ENCODE measurements around the gene PEX11B.
"Not testable (repeated sequence)": the region's sequence is repeated elsewhere in the genome, so short reads cannot be mapped to it uniquely, and the experiment has no call there.

Gene PEX11B

GRCh38 chr1:145955436-145955835 lies 36.9 kb upstream of the PEX11B start:
- intact Hi-C loops (cut with DNase I): loop anchor here (5.0 kb wide), 1 partner anchor 82 kb away; no protein-coding TSS in a partner anchor
- DNase-seq: no peak

GRCh38 chr1:145953861-145954260 lies 35.3 kb upstream of the PEX11B start:
- DNase-seq: no peak
- intact Hi-C loops (cut with DNase I): no loop called here

- no peak for DNase-seq
- intact Hi-C loops (cut with DNase I): no loop called here
Measured at GRCh38 chr1:145952903-145953302, 34.4 kb upstream of the PEX11B start.

- no peak for DNase-seq
- intact Hi-C loops (cut with DNase I): no loop called here
Measured at GRCh38 chr1:145951526-145951925, 33.0 kb upstream of the PEX11B start.

- intact Hi-C loops (cut with DNase I): no loop called here
- no peak for DNase-seq
Measured at GRCh38 chr1:145949219-145949618, 30.7 kb upstream of the PEX11B start.

- intact Hi-C loops (cut with DNase I): no loop called here
- DNase-seq: no peak
Measured at GRCh38 chr1:145947551-145947950, 29.0 kb upstream of the PEX11B start.

- intact Hi-C loops (cut with DNase I): no loop called here
- no peak for DNase-seq
Measured at GRCh38 chr1:145946477-145946986, 28.0 kb upstream of the PEX11B start.

- intact Hi-C loops (cut with DNase I): no loop called here
Measured at GRCh38 chr1:145944532-145944931, 26.0 kb upstream of the PEX11B start.

GRCh38 chr1:145942871-145943270 lies 24.4 kb upstream of the PEX11B start:
- intact Hi-C loops (cut with DNase I): no loop called here

More at GRCh38 chr1:145944532-145944931, 26.0 kb upstream of the PEX11B start:
- no peak for DNase-seq

GRCh38 chr1:145942405-145942804 lies 23.9 kb upstream of the PEX11B start:
- no peak for DNase-seq
- intact Hi-C loops (cut with DNase I): no loop called here

More at GRCh38 chr1:145942871-145943270, 24.4 kb upstream of the PEX11B start:
- DNase-seq: no peak

GRCh38 chr1:145937436-145937835 lies 18.9 kb upstream of the PEX11B start:
- intact Hi-C loops (cut with DNase I): no loop called here
- no peak for DNase-seq

GRCh38 chr1:145936247-145936646 lies 17.7 kb upstream of the PEX11B start:
- intact Hi-C loops (cut with DNase I): no loop called here
- DNase-seq: peak in 1 of 10 donors; percentile 27

- intact Hi-C loops (cut with DNase I): no loop called here
- no peak for DNase-seq
Measured at GRCh38 chr1:145935708-145936107, 17.2 kb upstream of the PEX11B start.

- DNase-seq; intact Hi-C loops (cut with DNase I): not testable (repeated sequence)
Measured at GRCh38 chr1:145932522-145933009, 14.0 kb upstream of the PEX11B start.

GRCh38 chr1:145927916-145928643 lies 9.6 kb upstream of the PEX11B start:
- intact Hi-C loops (cut with DNase I): loop anchor here (2.0 kb wide), 1 partner anchor 29 kb away; no protein-coding TSS in a partner anchor
- no peak for DNase-seq

GRCh38 chr1:145927063-145927886 lies 8.8 kb upstream of the PEX11B start, which contains the start of gene RBM8A:
Gene RBM8A, minus strand, starts transcription at chr1:145927484. Its CDS starts 58 bp downstream, at chr1:145927426.
- intact Hi-C loops (cut with DNase I): loop anchor here (2.0 kb wide), 1 partner anchor 30 kb away; no protein-coding TSS in a partner anchor
- peak; percentile 88 to 99 (median 93) for DNase-seq

- no peak for DNase-seq
- intact Hi-C loops (cut with DNase I): loop anchor here (2.0 kb wide), 1 partner anchor 30 kb away; no protein-coding TSS in a partner anchor
Measured at GRCh38 chr1:145926686-145927062, 8.2 kb upstream of the PEX11B start.

GRCh38 chr1:145922266-145922665 lies 3.7 kb upstream of the PEX11B start:
- DNase-seq: no peak
- intact Hi-C loops (cut with DNase I): no loop called here

GRCh38 chr1:145920297-145920696 lies 1.8 kb upstream of the PEX11B start:
- DNase-seq; intact Hi-C loops (cut with DNase I): not testable (repeated sequence)

- intact Hi-C loops (cut with DNase I): loop anchor here (2.0 kb wide), 1 partner anchor 38 kb away; no protein-coding TSS in a partner anchor
- DNase-seq: peak in 9 of 10 donors; percentile 28 to 97 (median 42)
Measured at GRCh38 chr1:145918992-145919939, 749 bp upstream of the PEX11B start.
